ENCODE results near the gene DOCK6. TPM values are rescaled to one million over a fixed set of nuclear protein-coding genes. Genes with fewer than 3 reads are reported as not detected.

The DOCK6 gene
- polyA plus RNA-seq, 1 donor from 2014 or later, result not detected

- no peaks in the 10 kb centered on the region for H4K20me1 ChIP-seq (ENCODE audit: insufficient read depth)
- no peak overlapping the region for H3K4me2 ChIP-seq (ENCODE audit: low read length)
- no peak overlapping the region for H3K4me3 ChIP-seq (ENCODE audit: low read length)
- H3K36me3 ChIP-seq (ENCODE audit: insufficient read depth, low read length), result no peaks in the 10 kb centered on the region
- no peak overlapping the region for H2AFZ ChIP-seq (ENCODE audit: low read depth, low read length)
- H3K27me3 ChIP-seq (ENCODE audit: insufficient read depth, low read depth, low read length), result no peaks in the 10 kb centered on the region
- no peaks in the 10 kb centered on the region for H3F3A ChIP-seq (ENCODE audit: insufficient read depth, low read length, poor library complexity, severe bottlenecking)
- no peak overlapping the region for H3K27ac ChIP-seq (ENCODE audit: low read length)
- no peak overlapping the region for H3K9ac ChIP-seq (ENCODE audit: low read length)
- H3K9me3 ChIP-seq (ENCODE audit: low read length), result no peaks in the 10 kb centered on the region
- H3K9me2 ChIP-seq (ENCODE audit: insufficient read depth, low read length), result no peaks in the 10 kb centered on the region
- H3K79me2 ChIP-seq (replicated peaks; ENCODE audit: insufficient read depth, low read length), result no peaks in the 10 kb centered on the region
- TF ChIP-seq, protein P1, sequence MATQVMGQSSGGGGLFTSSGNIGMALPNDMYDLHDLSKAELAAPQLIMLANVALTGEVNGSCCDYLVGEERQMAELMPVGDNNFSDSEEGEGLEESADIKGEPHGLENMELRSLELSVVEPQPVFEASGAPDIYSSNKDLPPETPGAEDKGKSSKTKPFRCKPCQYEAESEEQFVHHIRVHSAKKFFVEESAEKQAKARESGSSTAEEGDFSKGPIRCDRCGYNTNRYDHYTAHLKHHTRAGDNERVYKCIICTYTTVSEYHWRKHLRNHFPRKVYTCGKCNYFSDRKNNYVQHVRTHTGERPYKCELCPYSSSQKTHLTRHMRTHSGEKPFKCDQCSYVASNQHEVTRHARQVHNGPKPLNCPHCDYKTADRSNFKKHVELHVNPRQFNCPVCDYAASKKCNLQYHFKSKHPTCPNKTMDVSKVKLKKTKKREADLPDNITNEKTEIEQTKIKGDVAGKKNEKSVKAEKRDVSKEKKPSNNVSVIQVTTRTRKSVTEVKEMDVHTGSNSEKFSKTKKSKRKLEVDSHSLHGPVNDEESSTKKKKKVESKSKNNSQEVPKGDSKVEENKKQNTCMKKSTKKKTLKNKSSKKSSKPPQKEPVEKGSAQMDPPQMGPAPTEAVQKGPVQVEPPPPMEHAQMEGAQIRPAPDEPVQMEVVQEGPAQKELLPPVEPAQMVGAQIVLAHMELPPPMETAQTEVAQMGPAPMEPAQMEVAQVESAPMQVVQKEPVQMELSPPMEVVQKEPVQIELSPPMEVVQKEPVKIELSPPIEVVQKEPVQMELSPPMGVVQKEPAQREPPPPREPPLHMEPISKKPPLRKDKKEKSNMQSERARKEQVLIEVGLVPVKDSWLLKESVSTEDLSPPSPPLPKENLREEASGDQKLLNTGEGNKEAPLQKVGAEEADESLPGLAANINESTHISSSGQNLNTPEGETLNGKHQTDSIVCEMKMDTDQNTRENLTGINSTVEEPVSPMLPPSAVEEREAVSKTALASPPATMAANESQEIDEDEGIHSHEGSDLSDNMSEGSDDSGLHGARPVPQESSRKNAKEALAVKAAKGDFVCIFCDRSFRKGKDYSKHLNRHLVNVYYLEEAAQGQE (IDR thresholded peaks at IDR 0.05; ENCODE audit: borderline replicate concordance), result no peak
- TF ChIP-seq RAD21 (conservative IDR thresholded peaks at IDR 0.05), result no peak
- TF ChIP-seq TAF1 (IDR thresholded peaks at IDR 0.05; ENCODE audit: low read depth), result no peak
- no peak for TF ChIP-seq POLR2AphosphoS5 (IDR thresholded peaks at IDR 0.05)
- TF ChIP-seq EP300 (conservative IDR thresholded peaks at IDR 0.05; ENCODE audit: poor library complexity, severe bottlenecking), result no peak
- no peak for TF ChIP-seq CTCF (IDR thresholded peaks at IDR 0.05; ENCODE audit: poor library complexity, severe bottlenecking)
- no peak for TF ChIP-seq EZH2 (IDR thresholded peaks at IDR 0.05; ENCODE audit: borderline replicate concordance, insufficient read depth, low read length, poor library complexity, severe bottlenecking)
- TF ChIP-seq SMC3 (conservative IDR thresholded peaks at IDR 0.05; ENCODE audit: poor library complexity), result no peak
- TF ChIP-seq MXI1 (conservative IDR thresholded peaks at IDR 0.05; ENCODE audit: poor library complexity, severe bottlenecking), result no peak
These were observed 42.6 kb upstream of the DOCK6 start for GRCh38 chr19:11304936-11305335.

- Histone ChIP-seq H3K36me3 (ENCODE audit: insufficient read depth, low read length) (no peaks in the 10 kb centered on the region), H3K9me3 (ENCODE audit: low read length) (no peaks in the 10 kb centered on the region), H3K27ac (ENCODE audit: low read length) (no peak overlapping the region), H3K9me2 (ENCODE audit: insufficient read depth, low read length) (no peaks in the 10 kb centered on the region), H4K20me1 (ENCODE audit: insufficient read depth) (no peaks in the 10 kb centered on the region), H3K4me2 (ENCODE audit: low read length) (no peak overlapping the region), H3K9ac (ENCODE audit: low read length) (no peak overlapping the region), H2AFZ (ENCODE audit: low read depth, low read length) (no peak overlapping the region), H3F3A (ENCODE audit: insufficient read depth, low read length, poor library complexity, severe bottlenecking) (no peaks in the 10 kb centered on the region), H3K79me2 (replicated peaks; ENCODE audit: insufficient read depth, low read length) (no peaks in the 10 kb centered on the region), H3K4me3 (ENCODE audit: low read length) (no peak overlapping the region), H3K27me3 (ENCODE audit: insufficient read depth, low read depth, low read length) (no peaks in the 10 kb centered on the region)
- TF ChIP-seq MXI1 (conservative IDR thresholded peaks at IDR 0.05; ENCODE audit: poor library complexity, severe bottlenecking), result no peak
- TF ChIP-seq EZH2 (IDR thresholded peaks at IDR 0.05; ENCODE audit: borderline replicate concordance, insufficient read depth, low read length, poor library complexity, severe bottlenecking), result no peak
- no peak for TF ChIP-seq EP300 (conservative IDR thresholded peaks at IDR 0.05; ENCODE audit: poor library complexity, severe bottlenecking)
- no peak for TF ChIP-seq SMC3 (conservative IDR thresholded peaks at IDR 0.05; ENCODE audit: poor library complexity)
- no peak for TF ChIP-seq POLR2AphosphoS5 (IDR thresholded peaks at IDR 0.05)
- TF ChIP-seq, protein P1 (IDR thresholded peaks at IDR 0.05; ENCODE audit: borderline replicate concordance), result no peak
These were observed 38.4 kb upstream of the DOCK6 start for GRCh38 chr19:11300811-11301120.

All from neural cell (in vitro differentiated cells).